GM21619 (cell line): ENCODE measurements around the gene ACER1.
"Not testable (repeated sequence)": the region's sequence is repeated elsewhere in the genome, so short reads cannot be mapped to it uniquely, and the experiment has no call there.

Experiments
- ATAC-seq: cut with Tn5 transposase; IDR thresholded peaks from one replicate; pipeline ENCODE4 v1.9.1; 2021; ENCODE audit not compliant: unreplicated experiment

Gene ACER1

GRCh38 chr19:6288737-6289136 lies 44.7 kb downstream of the ACER1 start:
- ATAC-seq: no peak

GRCh38 chr19:6287269-6287885 lies 46.0 kb downstream of the ACER1 start:
- no peak for ATAC-seq

GRCh38 chr19:6286676-6287075 lies 46.7 kb downstream of the ACER1 start:
- ATAC-seq: no peak

GRCh38 chr19:6282393-6282792 lies 51.0 kb downstream of the ACER1 start:
- not testable (repeated sequence) for ATAC-seq

- peak; percentile 83 for ATAC-seq
These were observed 53.4 kb downstream of the ACER1 start, which contains the start of gene MLLT1 for GRCh38 chr19:6279931-6280591. Gene MLLT1, minus strand, starts transcription at chr19:6279975. Its CDS starts 191 bp downstream, at chr19:6279784.

GRCh38 chr19:6279620-6279930 lies 53.8 kb downstream of the ACER1 start:
- peak; percentile 22 for ATAC-seq

GRCh38 chr19:6278740-6279619 lies 54.4 kb downstream of the ACER1 start:
- ATAC-seq: peak; percentile 21

- ATAC-seq: no peak
These were observed 55.4 kb downstream of the ACER1 start for GRCh38 chr19:6278051-6278450.

GRCh38 chr19:6276447-6276846 lies 57.0 kb downstream of the ACER1 start:
- no peak for ATAC-seq

- no peak for ATAC-seq
These were observed 58.2 kb downstream of the ACER1 start for GRCh38 chr19:6275170-6275744.

- ATAC-seq: no peak
These were observed 58.7 kb downstream of the ACER1 start for GRCh38 chr19:6274756-6275155.

GRCh38 chr19:6273701-6274601 lies 59.5 kb downstream of the ACER1 start:
- ATAC-seq: no peak

- no peak for ATAC-seq
These were observed 60.4 kb downstream of the ACER1 start for GRCh38 chr19:6272913-6273600.

GRCh38 chr19:6272411-6272791 lies 61.0 kb downstream of the ACER1 start:
- no peak for ATAC-seq

GRCh38 chr19:6271721-6272410 lies 61.5 kb downstream of the ACER1 start:
- no peak for ATAC-seq

- ATAC-seq: no peak
These were observed 62.2 kb downstream of the ACER1 start for GRCh38 chr19:6271251-6271650.

GRCh38 chr19:6270822-6271221 lies 62.6 kb downstream of the ACER1 start:
- ATAC-seq: no peak

GRCh38 chr19:6270076-6270745 lies 63.2 kb downstream of the ACER1 start:
- no peak for ATAC-seq
